HG02588 (cell line): ENCODE results near the gene LRRC39.
A peak's percentile ranks its signal among the peaks of the same experiment; 100 is the strongest.
"Not testable (repeated sequence)": the region's sequence is repeated elsewhere in the genome, so short reads cannot be mapped to it uniquely, and the experiment has no call there.

ENCODE experiments used
- ATAC-seq: cut with Tn5 transposase; IDR thresholded peaks from one replicate; pipeline ENCODE4 v1.9.1; 2021; ENCODE audit warnings: mild to moderate bottlenecking, moderate library complexity; ENCODE audit not compliant: unreplicated experiment

The LRRC39 gene

DNA sequence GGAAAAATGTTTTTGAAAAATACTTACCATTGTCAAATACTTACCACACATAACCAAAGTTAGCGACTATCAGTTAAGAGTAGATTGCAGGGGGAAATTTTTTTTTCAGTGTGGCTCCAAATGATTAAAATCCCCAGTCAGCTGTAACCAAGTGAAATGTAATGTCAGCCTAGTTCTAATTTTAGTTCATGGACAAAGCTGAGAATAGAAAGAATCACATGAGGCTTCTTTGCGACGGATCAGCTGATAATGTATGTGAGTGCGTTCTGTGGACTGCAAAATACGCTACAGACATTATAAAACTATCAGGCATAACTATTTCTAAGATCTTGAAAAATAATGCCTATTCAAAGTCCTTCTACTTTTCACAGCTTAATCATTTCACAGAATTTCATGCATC lies at the start of gene LRRC39:
Gene LRRC39 (minus strand): TSS at position 166 of the 400 bp plus-strand sequence. CDS start 9,740 bp downstream, outside the sequence.
- ATAC-seq = no peak

DNA sequence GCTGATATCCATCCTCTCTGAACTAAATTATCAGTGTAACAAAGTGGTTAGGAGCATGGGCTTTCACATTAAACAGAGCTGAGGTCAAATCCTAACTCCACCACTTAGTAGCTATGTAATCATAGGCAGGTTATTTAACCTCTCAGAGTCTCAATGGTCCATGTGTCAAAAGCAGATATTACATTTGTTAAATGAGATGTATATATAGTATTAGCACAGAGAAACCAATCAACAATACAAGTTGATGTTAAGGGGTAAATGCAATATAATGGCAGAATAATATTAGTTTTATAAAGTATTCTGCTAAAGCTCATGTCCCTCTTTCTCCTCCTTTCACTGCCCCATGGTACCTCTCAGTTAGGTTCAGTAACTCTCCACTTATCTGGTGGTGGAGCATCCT lies 44.4 kb upstream of the LRRC39 start:
- ATAC-seq = no peak

DNA sequence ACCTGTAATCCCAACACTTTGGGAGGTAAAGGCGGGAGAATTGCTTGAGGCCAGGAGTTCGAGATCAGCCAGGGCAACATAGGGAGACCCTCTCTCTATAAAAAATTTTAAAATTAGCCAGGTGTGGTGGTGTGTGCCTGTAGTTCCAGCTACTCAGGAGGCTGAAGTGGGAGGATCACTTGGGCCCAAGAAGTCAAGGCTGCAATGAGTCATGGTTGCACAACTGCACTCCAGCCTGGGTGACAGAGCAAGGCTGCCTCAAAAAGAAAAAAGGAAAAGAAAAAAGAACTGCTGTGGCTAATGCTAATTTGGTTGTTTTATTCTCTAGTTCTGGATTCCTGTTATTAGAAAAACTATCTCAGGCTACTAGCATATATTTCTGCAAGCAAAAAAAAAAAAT lies 41.8 kb upstream of the LRRC39 start:
- ATAC-seq = no peak

DNA sequence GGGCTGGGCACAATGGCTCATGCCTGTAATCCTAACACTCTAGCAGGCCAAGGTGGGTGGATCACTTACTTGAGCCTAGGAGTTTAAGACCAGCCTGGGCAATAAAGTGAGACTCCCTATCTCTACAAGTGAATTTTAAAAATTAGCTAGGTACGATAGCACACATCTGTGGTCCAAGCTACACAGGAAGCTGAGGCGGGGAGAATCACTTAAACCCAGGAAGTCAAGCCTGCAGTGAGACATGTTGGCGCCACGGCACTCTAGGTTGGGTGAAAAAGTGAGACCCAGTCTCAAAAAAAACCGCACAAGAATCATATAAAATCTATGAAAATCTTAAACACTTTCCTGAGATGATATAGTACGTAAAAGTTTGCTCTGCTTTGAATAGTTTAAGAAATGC lies 41.4 kb upstream of the LRRC39 start:
- no peak for ATAC-seq

DNA sequence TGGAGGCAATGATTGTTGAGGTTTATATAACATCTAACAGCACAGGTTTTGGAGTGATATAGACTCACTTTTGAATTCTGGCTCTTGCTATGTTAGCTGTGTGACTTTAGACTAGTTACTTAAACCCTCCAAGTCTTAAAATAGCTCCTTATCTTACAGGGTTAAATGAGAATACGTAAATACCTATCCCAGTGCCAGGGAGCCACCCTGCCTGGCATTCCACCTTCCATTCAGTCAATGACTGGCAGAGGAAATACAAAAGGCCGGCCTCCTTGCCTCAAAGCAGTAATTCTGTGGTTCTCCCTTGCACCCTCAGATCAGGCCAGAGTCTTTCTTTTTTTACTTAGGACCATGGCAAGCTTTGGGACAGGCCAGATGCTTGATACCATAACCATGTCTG lies 39.8 kb upstream of the LRRC39 start:
- no peak for ATAC-seq

DNA sequence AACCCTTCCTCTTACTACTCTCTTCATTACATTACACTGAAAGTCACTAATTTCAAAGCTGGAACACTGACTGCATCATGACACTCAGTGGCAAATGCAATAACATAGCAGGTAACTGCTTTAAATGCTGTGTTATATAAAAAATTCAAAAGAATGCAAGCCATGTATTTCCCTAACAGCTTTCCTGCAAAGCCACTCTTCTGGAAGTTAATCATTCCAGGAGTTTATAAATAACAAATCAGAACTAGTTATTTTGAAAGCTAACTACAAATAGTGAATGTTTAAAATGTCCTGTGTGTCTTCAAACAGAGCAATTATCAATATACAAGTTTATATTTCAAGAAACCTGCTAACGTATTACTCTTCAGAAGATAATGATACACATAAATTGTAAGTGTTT lies 37.0 kb upstream of the LRRC39 start:
- ATAC-seq = no peak

DNA sequence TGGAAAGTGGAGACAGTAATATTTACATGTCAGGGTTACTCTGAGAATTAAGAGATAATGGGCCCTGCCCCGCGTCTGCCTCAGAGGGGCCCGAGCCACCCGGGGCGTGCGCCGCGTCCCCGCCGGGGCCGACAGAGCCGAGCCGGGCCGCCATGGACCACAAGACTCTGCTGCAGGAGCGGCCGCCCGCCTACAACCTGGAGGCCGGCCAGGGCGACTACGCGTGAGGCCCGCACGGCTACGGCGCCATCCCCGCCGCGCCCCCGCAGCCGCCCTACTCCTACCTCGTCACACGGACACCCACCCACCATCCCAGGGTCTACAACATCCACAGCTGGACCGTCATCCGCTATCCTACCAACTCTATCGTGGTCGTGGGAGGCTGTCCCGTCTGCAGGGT lies 35.1 kb upstream of the LRRC39 start:
- no peak for ATAC-seq

DNA sequence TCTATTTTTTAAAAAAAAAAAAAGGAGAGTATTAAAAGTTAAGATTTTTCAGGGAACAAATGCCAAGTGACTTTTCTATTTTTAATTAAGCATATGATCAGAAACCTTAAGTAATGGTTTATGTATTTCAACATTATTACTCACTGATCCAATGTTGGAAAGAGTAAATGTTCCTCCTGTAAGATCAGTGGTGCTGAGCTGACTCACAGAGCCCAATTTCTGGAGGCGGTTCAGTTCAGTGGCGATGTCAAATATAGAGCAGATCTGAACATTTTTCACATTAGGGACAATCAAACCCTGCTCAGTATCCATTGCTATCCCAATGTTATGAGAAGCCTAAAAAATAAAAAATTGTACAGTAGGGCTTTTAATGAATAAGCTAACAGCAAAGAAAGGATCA lies 28.2 kb upstream of the LRRC39 start:
- ATAC-seq = no peak

DNA sequence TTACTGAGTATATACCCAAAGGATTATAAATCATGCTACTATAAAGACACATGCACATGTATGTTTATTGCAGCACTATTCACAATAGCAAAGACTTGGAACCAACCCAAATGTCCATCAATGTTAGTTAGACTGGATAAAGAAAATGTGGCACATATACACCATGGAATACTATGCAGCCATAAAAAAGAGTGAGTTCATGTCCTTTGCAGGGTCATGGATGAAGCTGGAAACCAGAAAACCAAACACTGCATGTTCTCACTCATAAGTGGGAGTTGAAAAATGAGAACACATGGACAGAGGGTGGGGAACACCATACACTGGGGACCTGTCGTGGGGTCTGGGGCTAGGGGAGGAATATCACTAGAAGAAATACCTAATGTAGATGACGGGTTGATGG lies 27.5 kb upstream of the LRRC39 start:
- ATAC-seq = not testable (repeated sequence)

DNA sequence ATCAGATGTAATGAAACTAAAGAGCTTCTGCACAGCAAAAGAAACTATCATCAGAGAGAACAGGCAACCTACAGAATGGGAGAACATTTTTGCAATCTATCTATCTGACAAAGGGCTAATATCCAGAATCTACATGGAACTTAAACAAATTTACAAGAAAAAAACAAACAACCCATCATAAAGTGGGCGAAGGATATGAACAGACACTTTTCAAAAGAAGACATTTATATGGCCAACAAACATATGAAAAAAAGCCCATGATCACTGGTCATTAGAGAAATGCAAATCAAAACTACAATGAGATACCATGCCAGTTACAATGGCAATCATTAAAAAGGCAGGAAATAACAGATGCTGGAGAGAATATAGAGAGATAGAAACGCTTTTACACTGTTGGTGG lies 27.0 kb upstream of the LRRC39 start:
- not testable (repeated sequence) for ATAC-seq

DNA sequence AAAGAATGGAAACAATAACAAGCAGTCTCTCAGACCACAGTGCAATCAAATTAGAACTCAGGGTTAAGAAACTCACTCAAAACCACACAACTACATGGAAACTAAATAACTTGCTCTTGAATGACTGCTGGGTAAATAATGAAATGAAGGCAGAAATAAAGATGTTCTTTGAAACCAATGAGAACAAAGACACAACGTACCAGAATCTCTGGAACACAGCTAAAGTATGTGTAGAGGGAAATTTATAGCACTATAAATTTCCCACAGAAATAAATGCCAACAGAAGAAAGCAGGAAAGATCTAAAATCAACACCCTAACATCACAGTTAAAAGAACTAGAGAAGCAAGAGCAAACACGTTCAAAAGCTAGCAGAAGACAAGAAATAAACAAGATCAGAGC lies 24.6 kb upstream of the LRRC39 start:
- not testable (repeated sequence) for ATAC-seq

DNA sequence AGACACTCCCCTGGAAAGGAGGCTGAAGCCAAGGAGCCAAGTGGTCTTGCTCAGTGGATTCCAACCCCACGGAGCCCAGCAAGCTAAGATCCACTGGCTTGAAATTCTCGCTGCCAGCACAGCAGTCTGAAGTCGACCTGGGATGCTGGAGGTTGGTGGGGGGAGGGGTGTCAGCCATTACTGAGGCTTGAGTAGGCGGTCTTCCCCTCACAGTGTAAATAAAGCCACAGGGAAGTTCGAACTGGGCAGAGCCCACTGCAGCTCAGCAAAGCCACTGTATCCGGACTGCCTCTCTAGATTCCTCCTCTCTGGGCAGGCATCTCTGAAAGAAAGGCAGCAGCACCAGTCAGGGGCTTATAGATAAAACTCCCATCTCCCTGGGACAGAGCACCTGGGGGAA lies 22.0 kb upstream of the LRRC39 start:
- ATAC-seq = not testable (repeated sequence)

DNA sequence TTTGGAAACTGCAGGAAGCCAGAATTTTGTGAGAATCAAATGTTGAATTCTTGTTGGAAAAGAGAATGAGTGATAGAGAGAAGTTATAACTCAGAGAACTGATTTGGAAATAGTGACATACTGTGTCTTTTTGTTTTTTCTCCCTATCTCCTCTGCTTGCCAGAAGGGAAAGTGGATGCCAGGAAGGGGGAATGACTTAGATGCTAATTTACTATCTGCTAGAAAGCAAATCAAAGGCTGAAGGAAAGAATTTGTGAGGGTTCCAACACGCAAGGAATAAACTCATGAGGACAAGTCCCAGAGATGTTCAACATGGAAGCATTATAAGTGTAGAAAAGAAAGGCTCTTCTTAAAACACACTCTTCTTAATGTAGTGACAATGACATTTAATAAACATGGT lies 20.5 kb upstream of the LRRC39 start:
- no peak for ATAC-seq

DNA sequence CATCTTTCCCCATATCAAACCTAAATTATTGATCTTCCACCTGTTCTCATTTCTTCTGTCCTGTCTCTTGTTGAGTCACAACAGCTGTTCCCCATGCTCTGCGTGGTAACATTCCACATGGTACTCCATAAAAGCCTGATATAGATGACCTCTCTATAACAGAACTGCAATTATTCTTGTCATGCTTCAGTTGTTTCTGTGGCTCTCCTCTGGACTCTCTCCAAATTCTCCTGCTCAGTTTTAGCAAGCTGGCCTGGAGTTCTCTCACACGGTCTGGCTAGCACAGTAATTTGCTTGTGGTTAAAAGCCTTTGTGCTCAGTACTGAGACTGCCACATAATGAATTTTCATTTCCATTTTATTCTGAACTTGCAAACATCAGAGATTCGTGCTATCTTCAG lies 10.6 kb upstream of the LRRC39 start:
- no peak for ATAC-seq

DNA sequence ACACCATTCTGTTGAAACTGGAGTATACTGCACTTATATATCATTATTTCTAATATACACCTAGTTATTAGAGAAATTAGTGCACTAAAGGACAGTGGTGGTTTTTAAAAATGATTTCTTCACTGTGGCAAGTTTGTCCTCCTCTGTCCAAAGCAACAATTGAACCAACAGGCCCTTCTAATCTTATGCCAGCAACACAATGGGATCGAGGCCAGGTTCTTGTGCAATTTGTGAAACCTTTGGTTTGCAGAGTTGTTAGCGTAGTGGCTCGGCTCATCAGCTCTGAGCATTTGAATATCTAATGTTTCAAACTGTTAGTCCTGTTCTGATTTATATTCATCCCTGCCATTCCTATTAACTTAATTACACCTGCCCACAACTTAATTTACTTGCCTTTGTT lies 9.9 kb upstream of the LRRC39 start:
- ATAC-seq = no peak

DNA sequence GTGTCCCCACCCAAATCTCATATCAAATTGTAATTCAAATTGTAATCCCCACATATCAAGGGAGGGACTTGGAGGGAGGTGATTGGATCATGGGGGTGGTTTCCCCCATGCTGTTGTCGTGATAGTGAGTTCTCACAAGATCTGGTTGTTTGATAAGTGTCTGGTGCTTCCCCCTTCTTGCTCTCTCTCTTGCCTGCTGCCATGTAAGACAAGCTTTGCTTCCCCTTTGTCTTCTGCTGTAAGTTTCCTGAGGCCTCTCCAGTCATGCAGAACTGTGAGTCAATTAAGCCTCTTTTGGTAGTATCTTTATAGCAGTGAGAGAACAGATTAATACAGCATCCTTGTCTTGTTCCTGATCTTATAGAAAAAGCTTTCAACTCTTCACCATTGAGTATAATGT lies 6.5 kb upstream of the LRRC39 start:
- no peak for ATAC-seq

DNA sequence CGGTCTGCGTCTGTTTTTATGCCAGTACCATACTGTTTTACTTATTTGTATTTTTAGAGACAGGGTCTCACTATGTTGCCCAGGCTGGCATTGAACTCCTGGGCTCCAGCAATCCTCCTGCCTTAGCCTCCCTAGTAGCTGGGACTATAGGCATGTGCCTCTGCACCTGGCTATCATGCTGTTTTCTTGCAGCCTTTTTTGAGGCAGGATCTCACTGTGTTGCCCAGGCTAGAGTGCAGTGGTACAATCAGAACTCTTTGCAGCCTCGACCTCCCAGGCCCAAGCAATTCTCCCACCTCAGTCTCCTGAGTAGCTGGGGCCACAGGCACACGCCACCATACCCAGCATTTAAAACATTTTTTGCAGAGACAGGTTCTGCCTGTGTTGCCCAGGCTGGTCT lies 5.3 kb upstream of the LRRC39 start:
- no peak for ATAC-seq

DNA sequence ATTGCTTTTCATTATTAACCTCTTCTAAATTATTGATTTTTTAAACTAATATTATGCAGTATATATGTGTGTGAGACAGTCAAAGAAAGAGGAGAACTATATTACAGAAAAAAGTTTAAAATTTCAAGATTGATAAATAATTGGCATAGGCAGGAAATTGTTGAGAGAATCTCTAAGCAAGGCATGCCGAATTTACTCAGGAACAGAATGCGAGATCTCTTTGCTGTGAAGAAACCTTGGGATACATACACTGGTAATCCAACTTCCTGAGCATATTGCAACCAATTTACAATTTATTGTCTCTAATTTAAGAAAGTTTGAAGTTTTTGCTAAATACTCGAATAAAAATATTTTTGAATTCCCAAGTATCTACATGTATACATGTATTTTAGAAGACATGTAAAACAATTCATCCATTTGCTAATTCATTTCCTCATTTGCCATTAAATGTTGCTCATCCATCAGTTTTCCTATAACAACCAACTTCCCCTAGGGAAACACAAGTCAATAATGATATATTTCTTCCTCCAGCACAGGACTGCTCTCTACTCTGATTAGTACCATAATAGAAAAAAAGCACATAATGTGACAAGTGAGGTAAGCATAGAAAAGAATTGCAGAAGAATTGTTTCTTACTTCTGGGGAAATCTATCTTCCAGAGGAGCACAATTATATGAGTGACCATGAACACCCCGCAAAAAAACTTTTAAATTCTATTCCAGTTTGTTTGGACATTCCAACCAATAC lies 588 bp downstream of the LRRC39 start:
- no peak for ATAC-seq

DNA sequence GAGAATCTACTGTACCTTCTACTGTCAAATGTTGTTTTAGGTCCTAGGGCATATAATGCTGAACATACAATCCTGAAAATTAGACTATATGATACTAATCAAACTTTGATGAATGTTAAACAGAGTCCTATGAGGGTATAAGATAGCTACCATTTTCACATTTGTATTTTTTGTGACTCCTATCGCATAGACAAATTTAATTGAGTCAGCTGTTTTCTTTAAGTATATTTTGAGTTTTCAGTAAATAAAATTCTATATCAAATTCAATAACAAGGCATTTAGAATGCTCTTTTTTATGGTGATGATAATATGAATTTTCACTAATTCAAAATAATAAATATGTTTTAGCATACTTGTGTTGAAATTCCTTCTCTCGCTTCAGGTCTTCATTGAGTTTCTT lies 10.0 kb downstream of the LRRC39 start:
- ATAC-seq = no peak

DNA sequence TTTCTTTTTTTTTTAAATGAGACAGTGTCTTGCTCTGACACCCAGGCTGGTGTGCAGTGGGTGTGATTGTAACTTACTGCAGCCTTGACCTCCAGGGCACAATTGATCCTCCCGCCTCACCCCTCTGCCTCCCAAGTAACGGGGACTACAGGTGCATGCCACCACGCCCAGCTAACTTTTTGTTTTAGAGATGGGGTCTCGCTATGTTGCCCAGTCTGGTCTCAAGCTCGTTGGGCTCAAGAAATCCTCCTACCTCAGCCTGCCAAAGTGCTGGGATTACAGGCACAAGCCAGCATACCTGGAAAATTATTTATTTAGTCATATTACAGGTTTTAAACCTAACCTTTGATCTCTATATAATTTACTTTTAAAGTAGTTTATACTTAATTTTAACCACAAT lies 13.4 kb downstream of the LRRC39 start:
- ATAC-seq = no peak

DNA sequence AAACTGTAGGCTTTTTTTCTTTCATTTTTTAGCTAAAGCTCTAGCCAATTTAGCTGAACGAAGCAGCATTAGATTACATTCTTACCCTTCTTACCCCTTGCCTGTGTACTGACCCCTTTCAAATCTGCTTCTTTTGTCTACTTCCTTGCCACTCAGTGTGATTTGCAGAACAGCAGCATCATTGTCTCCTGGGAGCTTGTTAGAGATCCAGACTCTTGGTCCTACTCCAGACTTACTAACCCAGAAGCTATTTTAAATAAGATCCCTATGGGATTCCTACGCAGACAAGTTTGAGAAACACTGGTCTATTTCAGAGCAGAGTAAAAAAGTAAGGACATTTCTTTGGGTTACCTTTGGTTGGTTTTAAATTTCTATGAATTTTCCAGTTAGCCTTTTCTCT lies 13.8 kb downstream of the LRRC39 start:
- ATAC-seq = no peak

DNA sequence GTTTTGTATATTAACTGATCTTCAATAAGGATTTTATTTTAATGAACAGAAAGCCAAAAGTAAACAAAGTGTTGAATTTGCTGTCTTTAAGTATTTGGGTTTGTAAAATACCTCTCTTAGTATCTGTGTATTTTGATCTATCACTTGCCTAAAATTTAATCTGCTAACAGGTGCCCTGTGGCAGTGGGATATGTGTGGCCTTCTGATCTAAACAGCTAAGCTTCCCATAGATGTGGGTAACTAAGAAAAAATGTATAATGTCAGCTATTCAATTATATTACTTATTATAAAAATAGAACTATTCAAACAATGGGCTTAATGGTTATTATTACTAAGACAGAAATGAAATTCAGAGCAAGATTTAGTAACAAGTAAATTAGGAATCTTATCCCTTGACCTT lies 15.2 kb downstream of the LRRC39 start:
- ATAC-seq = no peak

DNA sequence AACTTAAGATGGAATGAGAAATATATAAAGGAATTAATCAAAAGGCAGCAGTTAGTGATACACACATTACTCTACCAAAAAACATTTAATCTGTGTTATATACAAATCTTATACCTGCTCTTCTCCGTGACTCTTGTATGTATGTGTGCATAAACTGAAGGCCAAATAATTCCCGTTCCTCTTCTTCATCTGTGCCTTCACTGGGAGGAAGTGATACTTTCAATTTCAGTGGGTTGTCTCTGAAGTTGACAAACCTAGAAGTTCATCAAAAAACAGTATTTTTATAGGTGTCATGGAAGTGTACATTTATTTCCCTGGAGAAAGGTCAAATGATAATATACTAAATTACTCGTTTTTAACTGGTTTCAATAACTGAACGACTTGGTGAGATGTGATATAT lies 25.8 kb downstream of the LRRC39 start:
- peak; percentile 70 for ATAC-seq
